D721Med (cell line): ENCODE results near the gene WDR45B.
"Not testable (repeated sequence)": the region's sequence is repeated elsewhere in the genome, so short reads cannot be mapped to it uniquely, and the experiment has no call there.

ENCODE experiments used
- DNase-seq: peaks from one replicate; pipeline ENCODE4 v3.0.0; 2011; ENCODE audit warnings: low spot score; ENCODE audit not compliant: insufficient read length
- FAIRE-seq: peaks from 2 replicates; lab custom pipeline; 2011; peaks lifted over from hg19 to GRCh38; lab: Jason Lieb, UNC
- TF ChIP-seq, protein P1 (sequence below): IDR thresholded peaks from 2 replicates; pipeline ENCODE4 v1.5.1; 2012; ENCODE audit warnings: mild to moderate bottlenecking, control low read depth; ENCODE audit not compliant: insufficient read depth; ENCODE audit errors: missing control alignments

WDR45B gene

DNA sequence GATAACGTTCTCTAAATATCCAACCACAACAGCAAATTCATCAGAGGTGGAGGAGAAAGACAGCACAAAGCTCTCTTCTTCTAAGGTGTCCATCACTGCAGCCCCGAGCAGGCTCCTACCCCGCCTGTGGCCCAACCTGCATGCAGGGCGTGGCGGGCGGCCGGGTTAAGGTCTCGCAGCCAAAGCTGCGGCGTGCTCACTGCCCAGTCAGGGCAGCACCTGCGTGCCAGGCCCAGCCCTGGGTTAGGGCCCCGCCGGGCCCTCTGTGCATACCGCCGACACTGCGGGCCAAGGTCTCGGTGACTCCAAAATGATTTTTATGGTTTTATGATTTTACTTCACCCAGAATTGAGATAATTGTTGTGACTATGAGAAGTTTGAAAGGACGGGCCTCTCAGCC is 70.9 kb downstream of the WDR45B start:
- FAIRE-seq (no peak), DNase-seq (no peak)
- TF ChIP-seq, protein P1, sequence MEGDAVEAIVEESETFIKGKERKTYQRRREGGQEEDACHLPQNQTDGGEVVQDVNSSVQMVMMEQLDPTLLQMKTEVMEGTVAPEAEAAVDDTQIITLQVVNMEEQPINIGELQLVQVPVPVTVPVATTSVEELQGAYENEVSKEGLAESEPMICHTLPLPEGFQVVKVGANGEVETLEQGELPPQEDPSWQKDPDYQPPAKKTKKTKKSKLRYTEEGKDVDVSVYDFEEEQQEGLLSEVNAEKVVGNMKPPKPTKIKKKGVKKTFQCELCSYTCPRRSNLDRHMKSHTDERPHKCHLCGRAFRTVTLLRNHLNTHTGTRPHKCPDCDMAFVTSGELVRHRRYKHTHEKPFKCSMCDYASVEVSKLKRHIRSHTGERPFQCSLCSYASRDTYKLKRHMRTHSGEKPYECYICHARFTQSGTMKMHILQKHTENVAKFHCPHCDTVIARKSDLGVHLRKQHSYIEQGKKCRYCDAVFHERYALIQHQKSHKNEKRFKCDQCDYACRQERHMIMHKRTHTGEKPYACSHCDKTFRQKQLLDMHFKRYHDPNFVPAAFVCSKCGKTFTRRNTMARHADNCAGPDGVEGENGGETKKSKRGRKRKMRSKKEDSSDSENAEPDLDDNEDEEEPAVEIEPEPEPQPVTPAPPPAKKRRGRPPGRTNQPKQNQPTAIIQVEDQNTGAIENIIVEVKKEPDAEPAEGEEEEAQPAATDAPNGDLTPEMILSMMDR, result no peak

- not testable (repeated sequence) for DNase-seq, FAIRE-seq
Measured at GRCh38 chr17:82575581-82576221, 72.5 kb downstream of the WDR45B start.

- FAIRE-seq, result no peak
- TF ChIP-seq, protein P1, result no peak
Measured at GRCh38 chr17:82574041-82574440, 74.2 kb downstream of the WDR45B start.

GRCh38 chr17:82571855-82572254 is 76.4 kb downstream of the WDR45B start:
- TF ChIP-seq, protein P1, result no peak
- no peak for DNase-seq
- no peak for FAIRE-seq

More at GRCh38 chr17:82574041-82574440, 74.2 kb downstream of the WDR45B start:
- no peak for DNase-seq

DNA sequence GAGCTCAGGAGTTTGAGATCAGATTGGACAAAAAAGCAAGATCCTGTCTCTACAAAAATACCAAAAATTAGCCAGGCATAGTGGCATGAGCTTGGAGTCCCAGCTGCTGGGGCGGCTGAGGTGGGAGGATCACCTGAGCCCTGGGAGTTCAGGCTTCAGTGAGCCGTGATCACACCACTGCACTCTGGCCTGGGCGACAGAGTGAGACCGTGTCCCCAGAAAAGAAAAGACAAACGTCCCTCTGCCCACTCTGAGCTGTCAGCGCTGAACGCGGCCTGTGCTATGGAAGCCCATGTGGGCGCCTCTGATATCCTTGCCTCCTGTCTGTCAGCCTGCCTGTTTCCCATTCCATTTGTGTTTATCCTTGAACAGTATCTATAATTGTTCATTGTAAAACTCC is 78.0 kb downstream of the WDR45B start:
- TF ChIP-seq, protein P1, result no peak
- DNase-seq, result no peak
- FAIRE-seq, result no peak

DNA sequence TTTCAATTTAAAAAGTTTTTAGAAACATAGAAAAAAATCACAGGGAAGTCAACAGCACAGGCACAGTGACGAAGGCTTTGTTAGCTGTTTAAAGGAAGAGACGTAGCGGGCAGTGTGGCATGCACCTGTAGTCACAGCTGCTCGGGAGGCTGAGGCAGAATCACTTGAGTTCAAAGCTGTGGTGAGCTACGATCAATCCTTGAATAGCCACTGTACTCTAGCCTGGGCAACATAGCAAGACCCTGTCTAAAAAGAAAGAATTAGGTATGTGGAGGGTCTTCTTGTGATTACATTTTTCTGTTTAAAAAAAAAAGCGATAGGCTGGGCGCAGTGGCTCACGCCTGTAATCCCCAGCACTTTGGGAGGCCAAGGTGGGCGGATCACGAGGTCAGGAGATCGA is 78.6 kb downstream of the WDR45B start:
- DNase-seq (no peak), FAIRE-seq (no peak)
- TF ChIP-seq, protein P1, result no peak

DNA sequence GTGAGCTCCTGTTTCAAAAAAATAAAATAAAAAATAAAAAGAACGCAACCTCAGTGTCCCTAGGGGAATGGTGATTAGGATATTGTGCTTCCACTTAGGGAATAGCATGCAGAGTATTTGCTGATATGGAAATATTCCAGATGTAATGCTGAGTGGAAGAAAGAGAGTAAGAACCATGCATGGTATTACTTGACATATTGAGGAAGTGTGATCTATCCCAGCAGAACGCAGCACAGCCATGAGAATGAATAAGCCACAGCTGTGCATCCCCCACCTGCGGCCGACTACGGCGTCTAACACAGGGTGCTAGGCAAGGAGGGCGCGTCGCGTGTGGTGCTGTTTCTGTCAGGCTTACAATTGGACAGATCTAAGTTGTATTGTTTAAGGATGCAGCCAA is 79.2 kb downstream of the WDR45B start:
- FAIRE-seq, result no peak
- TF ChIP-seq, protein P1, result no peak
- no peak for DNase-seq
